Mesothelial cell of epicardium (in vitro differentiated cells): Measurements from ENCODE around the gene CENPT. TPM values are rescaled to one million over a fixed set of nuclear protein-coding genes. Genes with fewer than 3 reads are reported as not detected.

ENCODE experiments used
- DNase-seq, 2 experiments: peaks; one replicate each; pipeline ENCODE4 v3.0.0; 2021; ENCODE audit warnings: low spot score in 2 of 2; ENCODE audit not compliant: unreplicated experiment in 2 of 2
- H3K27ac Mint-ChIP-seq: 2 replicates; pipeline ENCODE4 v1.8.0; 2021; ENCODE audit warnings: mixed read lengths
- H3K27me3 Mint-ChIP-seq: 2 replicates; pipeline ENCODE4 v1.8.0; 2021; ENCODE audit warnings: low read depth, mixed read lengths
- H3K36me3 Mint-ChIP-seq: 2 replicates; pipeline ENCODE4 v1.8.0; 2021; ENCODE audit warnings: mixed read lengths
- H3K4me1 Mint-ChIP-seq: 2 replicates; pipeline ENCODE4 v1.8.0; 2021; ENCODE audit warnings: mixed read lengths
- H3K4me3 Mint-ChIP-seq: 2 replicates; pipeline ENCODE4 v1.8.0; 2021; ENCODE audit warnings: mild to moderate bottlenecking, moderate library complexity, mixed read lengths
- H3K9me3 Mint-ChIP-seq: 2 replicates; pipeline ENCODE4 v1.8.0; 2021; ENCODE audit warnings: mixed read lengths
- total RNA-seq: library from RNA; stranded (reverse); gene quantifications from 3 replicates; pipeline ENCODE4 v1.2.1, GENCODE V29; 2021
- TF ChIP-seq, protein P1 (sequence below): fragments of 200-600 bp; sonication (generic); IDR thresholded peaks from one replicate; pipeline ENCODE4 v1.5.0; 2021; ENCODE audit warnings: antibody characterized with exemption; ENCODE audit not compliant: unreplicated experiment

The CENPT gene
- total RNA-seq, 1 donor from 2014 or later: 73.8 TPM

DNA sequence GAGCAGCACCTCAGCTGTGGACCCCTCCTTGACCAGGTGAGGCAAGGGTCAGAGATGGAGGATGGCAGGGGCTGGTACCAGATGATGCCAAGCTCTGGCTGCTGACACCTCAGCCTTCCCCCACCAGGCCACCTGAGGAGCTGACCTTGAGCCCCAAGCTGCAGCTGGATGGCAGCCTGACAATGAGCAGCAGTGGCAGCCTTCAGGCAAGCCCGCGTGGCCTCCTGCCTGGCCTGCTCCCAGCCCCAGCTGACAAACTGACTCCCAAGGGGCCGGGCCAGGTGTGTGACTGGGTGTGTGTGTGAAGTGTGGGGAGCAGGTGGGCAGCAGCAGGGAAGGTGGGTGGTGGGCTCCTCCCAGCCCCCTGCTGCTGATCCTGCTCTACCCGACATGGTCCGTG, 32.4 kb upstream of the CENPT start:
- Mint-ChIP-seq H3K9me3 (no peaks in the 10 kb centered on the region), H3K27ac (no peak overlapping the region), H3K4me3 (no peak overlapping the region), H3K4me1 (peaks cover 9% of the 10 kb centered on the region), H3K36me3 (peaks cover 29% of the 10 kb centered on the region), H3K27me3 (no peaks in the 10 kb centered on the region)
- TF ChIP-seq, protein P1, sequence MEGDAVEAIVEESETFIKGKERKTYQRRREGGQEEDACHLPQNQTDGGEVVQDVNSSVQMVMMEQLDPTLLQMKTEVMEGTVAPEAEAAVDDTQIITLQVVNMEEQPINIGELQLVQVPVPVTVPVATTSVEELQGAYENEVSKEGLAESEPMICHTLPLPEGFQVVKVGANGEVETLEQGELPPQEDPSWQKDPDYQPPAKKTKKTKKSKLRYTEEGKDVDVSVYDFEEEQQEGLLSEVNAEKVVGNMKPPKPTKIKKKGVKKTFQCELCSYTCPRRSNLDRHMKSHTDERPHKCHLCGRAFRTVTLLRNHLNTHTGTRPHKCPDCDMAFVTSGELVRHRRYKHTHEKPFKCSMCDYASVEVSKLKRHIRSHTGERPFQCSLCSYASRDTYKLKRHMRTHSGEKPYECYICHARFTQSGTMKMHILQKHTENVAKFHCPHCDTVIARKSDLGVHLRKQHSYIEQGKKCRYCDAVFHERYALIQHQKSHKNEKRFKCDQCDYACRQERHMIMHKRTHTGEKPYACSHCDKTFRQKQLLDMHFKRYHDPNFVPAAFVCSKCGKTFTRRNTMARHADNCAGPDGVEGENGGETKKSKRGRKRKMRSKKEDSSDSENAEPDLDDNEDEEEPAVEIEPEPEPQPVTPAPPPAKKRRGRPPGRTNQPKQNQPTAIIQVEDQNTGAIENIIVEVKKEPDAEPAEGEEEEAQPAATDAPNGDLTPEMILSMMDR: no peak
- DNase-seq: no peak

DNA sequence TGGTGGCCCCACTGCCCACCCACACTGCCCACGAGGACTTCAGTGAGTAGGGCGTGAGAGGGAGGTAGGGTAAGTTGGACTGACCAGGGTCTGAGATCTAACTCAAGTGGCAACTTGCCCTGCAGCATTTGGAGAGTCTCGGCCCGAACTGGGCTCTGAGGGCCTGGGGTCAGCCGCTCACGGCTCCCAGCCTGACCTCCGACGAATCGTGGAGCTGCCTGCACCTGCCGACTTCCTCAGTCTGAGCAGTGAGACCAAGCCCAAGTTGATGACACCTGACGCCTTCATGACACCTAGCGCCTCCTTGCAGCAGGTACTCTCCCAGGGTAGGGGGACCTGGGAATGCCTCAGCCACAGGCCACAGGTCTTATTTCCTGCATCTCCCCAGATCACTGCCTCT, 32.0 kb upstream of the CENPT start:
- H3K27me3 Mint-ChIP-seq: no peaks in the 10 kb centered on the region
- no peak for DNase-seq
- peaks cover 27% of the 10 kb centered on the region for H3K36me3 Mint-ChIP-seq
- no peak overlapping the region for H3K27ac Mint-ChIP-seq
- peaks cover 7% of the 10 kb centered on the region for H3K4me1 Mint-ChIP-seq
- no peak overlapping the region for H3K4me3 Mint-ChIP-seq
- TF ChIP-seq, protein P1: no peak
- no peaks in the 10 kb centered on the region for H3K9me3 Mint-ChIP-seq

DNA sequence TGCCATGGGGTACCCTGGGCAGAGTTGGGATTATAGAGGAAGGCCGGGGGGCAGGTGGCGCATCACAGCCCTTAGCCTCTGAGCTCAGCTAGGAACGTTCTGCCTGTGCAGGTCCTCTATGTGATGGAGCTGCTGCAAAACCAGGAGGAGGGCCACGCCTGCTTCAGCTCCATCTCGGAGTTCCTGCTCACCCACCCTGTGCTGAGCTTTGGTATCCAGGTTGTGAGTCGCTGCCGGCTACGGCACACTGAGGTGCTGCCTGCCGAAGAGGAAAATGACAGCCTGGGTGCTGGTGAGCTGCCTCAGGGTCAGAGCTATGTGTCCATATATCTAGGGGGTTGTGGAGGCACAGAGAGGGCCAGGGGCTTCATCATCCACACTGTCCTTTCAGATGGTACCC, 31.4 kb upstream of the CENPT start:
- no peak for DNase-seq
- Mint-ChIP-seq H3K9me3 (no peaks in the 10 kb centered on the region), H3K4me3 (no peak overlapping the region), H3K4me1 (peaks cover 12% of the 10 kb centered on the region), H3K36me3 (peaks cover 26% of the 10 kb centered on the region), H3K27ac (no peak overlapping the region), H3K27me3 (no peaks in the 10 kb centered on the region)
- TF ChIP-seq, protein P1: no peak

DNA sequence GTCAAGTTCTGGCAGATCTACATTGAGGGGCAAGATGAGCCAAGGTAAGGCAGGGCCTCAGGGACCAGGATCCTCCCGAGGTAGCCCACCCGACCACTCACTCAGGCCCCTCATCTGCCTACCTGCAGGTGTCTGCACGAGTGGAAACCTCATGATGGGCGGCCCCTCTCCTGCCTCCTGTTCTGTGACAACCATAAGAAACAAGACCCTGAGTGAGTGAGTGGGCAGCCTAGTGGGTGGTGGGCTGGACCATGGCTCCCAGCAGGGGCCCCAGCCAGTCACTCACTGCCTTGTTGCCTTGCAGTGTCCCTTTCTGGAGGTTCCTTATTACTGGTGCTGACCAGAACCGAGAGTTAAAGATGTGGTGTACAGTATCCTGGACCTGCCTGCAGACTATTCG, 30.7 kb upstream of the CENPT start:
- TF ChIP-seq, protein P1: no peak
- Mint-ChIP-seq H3K27me3 (no peaks in the 10 kb centered on the region), H3K36me3 (peaks cover 22% of the 10 kb centered on the region)

DNA sequence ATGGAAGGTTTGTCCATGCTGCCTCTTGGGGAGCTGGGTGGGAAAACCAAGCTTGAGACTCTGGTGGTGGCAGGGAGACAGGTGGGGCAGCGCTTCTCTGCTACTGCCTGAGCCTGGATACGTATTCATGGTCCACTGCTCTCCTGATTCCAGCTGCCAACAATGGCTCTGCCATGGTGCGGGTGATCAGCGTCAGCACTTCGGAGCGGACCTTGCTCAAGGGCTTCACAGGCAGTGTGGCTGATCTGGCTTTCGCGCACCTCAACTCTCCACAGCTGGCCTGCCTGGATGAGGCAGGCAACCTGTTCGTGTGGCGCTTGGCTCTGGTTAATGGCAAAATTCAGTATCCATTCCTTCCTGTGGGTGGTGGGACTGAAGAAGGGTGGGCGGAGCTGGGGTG, 29.6 kb upstream of the CENPT start:
- H3K9me3 Mint-ChIP-seq: no peaks in the 10 kb centered on the region
- no peak overlapping the region for H3K27ac Mint-ChIP-seq
- peaks cover 15% of the 10 kb centered on the region for H3K4me1 Mint-ChIP-seq
- no peaks in the 10 kb centered on the region for H3K27me3 Mint-ChIP-seq
- peaks cover 19% of the 10 kb centered on the region for H3K36me3 Mint-ChIP-seq
- DNase-seq: no peak
- H3K4me3 Mint-ChIP-seq: no peak overlapping the region
- TF ChIP-seq, protein P1: no peak

More for the DNA sequence above, 30.7 kb upstream of the CENPT start:
- Mint-ChIP-seq H3K4me1 (peaks cover 15% of the 10 kb centered on the region), H3K27ac (no peak overlapping the region), H3K4me3 (no peak overlapping the region), H3K9me3 (no peaks in the 10 kb centered on the region)
- DNase-seq: no peak

DNA sequence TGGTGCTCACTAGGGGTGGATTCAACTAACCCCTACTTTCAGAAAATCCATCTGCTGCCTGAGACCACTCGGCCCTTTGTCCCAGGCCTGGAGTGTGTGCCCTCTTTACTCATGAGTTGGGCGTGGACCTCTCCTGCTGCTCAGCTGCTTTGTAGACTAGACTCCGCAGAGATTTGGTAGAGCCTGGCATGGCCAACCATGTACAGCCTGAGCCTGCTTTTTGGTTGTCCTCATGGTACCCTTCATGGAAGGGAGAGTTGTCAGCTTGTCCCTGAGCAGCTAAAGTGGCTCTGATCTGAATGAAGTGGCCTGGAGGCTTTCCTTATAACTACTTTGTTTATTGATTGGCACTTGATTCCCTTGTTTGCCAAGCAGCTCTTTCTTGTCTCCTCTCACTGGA, 26.9 kb upstream of the CENPT start:
- H3K4me1 Mint-ChIP-seq: peaks cover 15% of the 10 kb centered on the region
- peak overlapping the region; percentile 94 for H3K27ac Mint-ChIP-seq
- TF ChIP-seq, protein P1: no peak
- H3K9me3 Mint-ChIP-seq: no peaks in the 10 kb centered on the region
- H3K36me3 Mint-ChIP-seq: peaks cover 14% of the 10 kb centered on the region
- DNase-seq: no peak
- H3K27me3 Mint-ChIP-seq: no peaks in the 10 kb centered on the region
- H3K4me3 Mint-ChIP-seq: peak overlapping the region; percentile 94
